Right lobe of liver (tissue), 4 donors: ENCODE data around the gene SOHLH1.

Experiments
- CTCF ChIP-seq, 4 donors: fragments of 200-600 bp in 3 of 4; fragments of 450-650 bp in 1 of 4; IDR thresholded peaks; one replicate each; pipeline versions ENCODE4 v1.5.1 to v1.8.0; 2016 to 2022; ENCODE audit warnings: antibody characterized with exemption in 4 of 4, mild to moderate bottlenecking in 2 of 4
- POLR2A ChIP-seq: fragments of 450-650 bp; IDR thresholded peaks from one replicate; pipeline ENCODE4 v1.6.1; 2017; ENCODE audit warnings: antibody characterized with exemption, mild to moderate bottlenecking
- donor health status: DM: no; HTN: no; CAD: no.
- donor health status: DM: no; HTN: no; CAD: no.
- donor health status: DM: no; HTN: yes; CAD: no.

- TF ChIP-seq CTCF (IDR thresholded peaks at IDR 0.05): no peak
- no peak for TF ChIP-seq POLR2A
Measured at GRCh38 chr9:135695642-135696041, 3.6 kb downstream of the SOHLH1 start.
